GM12878 (cell line): ENCODE measurements around the gene ZNF804A.

Source experiments
- CTCF ChIP-seq, 3 experiments: IDR thresholded peaks in 2 of 3; conservative IDR thresholded peaks in 1 of 3; 2 replicates each; pipeline ENCODE4 v1.5.1; 2011; ENCODE audit warnings: low read depth in 3 of 3, low read length in 3 of 3, mild to moderate bottlenecking in 3 of 3, control low read depth in 2 of 3, moderate library complexity in 2 of 3, inconsistent platforms in 1 of 3, mixed read lengths in 1 of 3; ENCODE audit not compliant: control insufficient read depth in 2 of 3, insufficient read depth in 1 of 3; ENCODE audit errors: extremely low read depth in 1 of 3
- EZH2 ChIP-seq: IDR thresholded peaks from 2 replicates; pipeline ENCODE4 v1.6.1; 2012; ENCODE audit warnings: low read depth, mild to moderate bottlenecking, control low read depth, inconsistent platforms, low read length, borderline replicate concordance; ENCODE audit not compliant: control insufficient read depth
- MLLT1 ChIP-seq: fragments of 450-650 bp; IDR thresholded peaks from 2 replicates; pipeline ENCODE4 v1.6.1; 2016; ENCODE audit warnings: mild to moderate bottlenecking
- TAF1 ChIP-seq: IDR thresholded peaks from 2 replicates; pipeline ENCODE4 v1.6.1; 2011; ENCODE audit warnings: mild to moderate bottlenecking, low read depth, low read length, borderline replicate concordance

- TF ChIP-seq TAF1 (no peak), CTCF (IDR thresholded peaks at IDR 0.05 in 2 of 3, conservative IDR thresholded peaks at IDR 0.05 in 1 of 3; ENCODE audit: control insufficient read depth in 2 of 3, extremely low read depth in 1 of 3, insufficient read depth in 1 of 3, low read depth in 3 of 3, low read length in 3 of 3) (no peak), MLLT1 (no peak), EZH2 (no peak)
These were observed 41.7 kb upstream of the ZNF804A start for GRCh38 chr2:184556639-184557038.
